Nephron (organoid): Measurements from ENCODE around the gene DUSP28.

ENCODE experiments used
- H3K27ac Mint-ChIP-seq, 3 experiments: 2 replicates each; pipeline ENCODE4 v1.8.0; 2020; ENCODE audit warnings: mixed read lengths in 3 of 3, mild to moderate bottlenecking in 2 of 3, moderate library complexity in 1 of 3
- H3K27me3 Mint-ChIP-seq: 2 replicates; pipeline ENCODE4 v1.8.0; 2021; ENCODE audit warnings: low read depth, mild to moderate bottlenecking, moderate library complexity, mixed read lengths
- H3K36me3 Mint-ChIP-seq: 2 replicates; pipeline ENCODE4 v1.8.0; 2020; ENCODE audit warnings: low read depth, mixed read lengths
- H3K4me1 Mint-ChIP-seq: 2 replicates; pipeline ENCODE4 v1.8.0; 2020; ENCODE audit warnings: mixed read lengths
- H3K4me3 Mint-ChIP-seq, 3 experiments: 2 replicates each; pipeline ENCODE4 v1.8.0; 2020; ENCODE audit warnings: mild to moderate bottlenecking in 3 of 3, mixed read lengths in 3 of 3, moderate library complexity in 2 of 3
- H3K9me3 Mint-ChIP-seq: 2 replicates; pipeline ENCODE4 v1.8.0; 2020; ENCODE audit warnings: mixed read lengths
- CTCF ChIP-seq, 3 experiments: fragments of 200-600 bp; sonication (generic); IDR thresholded peaks; one replicate each; pipeline ENCODE4 v1.5.0; 2021; ENCODE audit warnings: antibody characterized with exemption in 3 of 3; ENCODE audit not compliant: unreplicated experiment in 3 of 3

The DUSP28 gene

GRCh38 chr2:240551288-240551687, 8.9 kb upstream of the DUSP28 start:
- Mint-ChIP-seq H3K4me3 (no peak overlapping the region), H3K4me1 (no peaks in the 10 kb centered on the region), H3K9me3 (peaks cover 19% of the 10 kb centered on the region), H3K27me3 (no peaks in the 10 kb centered on the region), H3K27ac (peak overlapping the region in 1 of 3 experiments; percentile 4), H3K36me3 (peaks cover 39% of the 10 kb centered on the region)
- no peak for TF ChIP-seq CTCF (IDR thresholded peaks at IDR 0.05; ENCODE audit: unreplicated experiment in 3 of 3)

GRCh38 chr2:240551811-240552210, 8.3 kb upstream of the DUSP28 start:
- Mint-ChIP-seq H3K4me1 (no peaks in the 10 kb centered on the region), H3K9me3 (peaks cover 19% of the 10 kb centered on the region), H3K27ac (peak overlapping the region; percentile 4 to 73 (median 51)), H3K36me3 (peaks cover 39% of the 10 kb centered on the region), H3K27me3 (no peaks in the 10 kb centered on the region), H3K4me3 (no peak overlapping the region)
- TF ChIP-seq CTCF (IDR thresholded peaks at IDR 0.05; ENCODE audit: unreplicated experiment in 3 of 3): no peak

GRCh38 chr2:240553956-240554480, 6.1 kb upstream of the DUSP28 start:
- Mint-ChIP-seq H3K36me3 (peaks cover 30% of the 10 kb centered on the region), H3K27me3 (no peaks in the 10 kb centered on the region), H3K27ac (no peak overlapping the region), H3K4me3 (no peak overlapping the region), H3K9me3 (peaks cover 13% of the 10 kb centered on the region), H3K4me1 (peaks cover 11% of the 10 kb centered on the region)
- TF ChIP-seq CTCF (IDR thresholded peaks at IDR 0.05; ENCODE audit: unreplicated experiment in 3 of 3): no peak

GRCh38 chr2:240554767-240555493, 5.2 kb upstream of the DUSP28 start:
- Mint-ChIP-seq H3K4me3 (peak overlapping the region in 2 of 3 experiments; percentile 19 to 48), H3K9me3 (peaks cover 13% of the 10 kb centered on the region)

GRCh38 chr2:240555541-240556250, 4.5 kb upstream of the DUSP28 start:
- no peaks in the 10 kb centered on the region for H3K27me3 Mint-ChIP-seq
- H3K27ac Mint-ChIP-seq: no peak overlapping the region
- H3K36me3 Mint-ChIP-seq: peaks cover 25% of the 10 kb centered on the region

More at GRCh38 chr2:240554767-240555493, 5.2 kb upstream of the DUSP28 start:
- no peak for TF ChIP-seq CTCF (IDR thresholded peaks at IDR 0.05; ENCODE audit: unreplicated experiment in 3 of 3)
- H3K36me3 Mint-ChIP-seq: peaks cover 30% of the 10 kb centered on the region
- H3K27ac Mint-ChIP-seq: no peak overlapping the region
- peaks cover 19% of the 10 kb centered on the region for H3K4me1 Mint-ChIP-seq
- H3K27me3 Mint-ChIP-seq: no peaks in the 10 kb centered on the region

More at GRCh38 chr2:240555541-240556250, 4.5 kb upstream of the DUSP28 start:
- no peak for TF ChIP-seq CTCF (IDR thresholded peaks at IDR 0.05; ENCODE audit: unreplicated experiment in 3 of 3)
- peak overlapping the region in 2 of 3 experiments; percentile 19 to 48 for H3K4me3 Mint-ChIP-seq
- H3K9me3 Mint-ChIP-seq: peaks cover 12% of the 10 kb centered on the region
- peaks cover 20% of the 10 kb centered on the region for H3K4me1 Mint-ChIP-seq
